Measurements from ENCODE around the gene DCAF11.

DCAF11 gene

GRCh38 chr14:24122416-24122815, 7.8 kb downstream of the DCAF11 start:
- TF ChIP-seq, protein P1, sequence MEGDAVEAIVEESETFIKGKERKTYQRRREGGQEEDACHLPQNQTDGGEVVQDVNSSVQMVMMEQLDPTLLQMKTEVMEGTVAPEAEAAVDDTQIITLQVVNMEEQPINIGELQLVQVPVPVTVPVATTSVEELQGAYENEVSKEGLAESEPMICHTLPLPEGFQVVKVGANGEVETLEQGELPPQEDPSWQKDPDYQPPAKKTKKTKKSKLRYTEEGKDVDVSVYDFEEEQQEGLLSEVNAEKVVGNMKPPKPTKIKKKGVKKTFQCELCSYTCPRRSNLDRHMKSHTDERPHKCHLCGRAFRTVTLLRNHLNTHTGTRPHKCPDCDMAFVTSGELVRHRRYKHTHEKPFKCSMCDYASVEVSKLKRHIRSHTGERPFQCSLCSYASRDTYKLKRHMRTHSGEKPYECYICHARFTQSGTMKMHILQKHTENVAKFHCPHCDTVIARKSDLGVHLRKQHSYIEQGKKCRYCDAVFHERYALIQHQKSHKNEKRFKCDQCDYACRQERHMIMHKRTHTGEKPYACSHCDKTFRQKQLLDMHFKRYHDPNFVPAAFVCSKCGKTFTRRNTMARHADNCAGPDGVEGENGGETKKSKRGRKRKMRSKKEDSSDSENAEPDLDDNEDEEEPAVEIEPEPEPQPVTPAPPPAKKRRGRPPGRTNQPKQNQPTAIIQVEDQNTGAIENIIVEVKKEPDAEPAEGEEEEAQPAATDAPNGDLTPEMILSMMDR (IDR thresholded peaks at IDR 0.05; ENCODE audit: low read length, missing control alignments): no peak
- DNase-seq (ENCODE audit: low read depth): no peak
- no peak overlapping the region for H3K4me3 ChIP-seq (replicated peaks; ENCODE audit: low read depth, low read length)

GRCh38 chr14:24122898-24123297, 8.3 kb downstream of the DCAF11 start:
- TF ChIP-seq, protein P1 (IDR thresholded peaks at IDR 0.05; ENCODE audit: low read length, missing control alignments): no peak
- no peak overlapping the region for H3K4me3 ChIP-seq (replicated peaks; ENCODE audit: low read depth, low read length)
- DNase-seq (ENCODE audit: low read depth): no peak

DNA sequence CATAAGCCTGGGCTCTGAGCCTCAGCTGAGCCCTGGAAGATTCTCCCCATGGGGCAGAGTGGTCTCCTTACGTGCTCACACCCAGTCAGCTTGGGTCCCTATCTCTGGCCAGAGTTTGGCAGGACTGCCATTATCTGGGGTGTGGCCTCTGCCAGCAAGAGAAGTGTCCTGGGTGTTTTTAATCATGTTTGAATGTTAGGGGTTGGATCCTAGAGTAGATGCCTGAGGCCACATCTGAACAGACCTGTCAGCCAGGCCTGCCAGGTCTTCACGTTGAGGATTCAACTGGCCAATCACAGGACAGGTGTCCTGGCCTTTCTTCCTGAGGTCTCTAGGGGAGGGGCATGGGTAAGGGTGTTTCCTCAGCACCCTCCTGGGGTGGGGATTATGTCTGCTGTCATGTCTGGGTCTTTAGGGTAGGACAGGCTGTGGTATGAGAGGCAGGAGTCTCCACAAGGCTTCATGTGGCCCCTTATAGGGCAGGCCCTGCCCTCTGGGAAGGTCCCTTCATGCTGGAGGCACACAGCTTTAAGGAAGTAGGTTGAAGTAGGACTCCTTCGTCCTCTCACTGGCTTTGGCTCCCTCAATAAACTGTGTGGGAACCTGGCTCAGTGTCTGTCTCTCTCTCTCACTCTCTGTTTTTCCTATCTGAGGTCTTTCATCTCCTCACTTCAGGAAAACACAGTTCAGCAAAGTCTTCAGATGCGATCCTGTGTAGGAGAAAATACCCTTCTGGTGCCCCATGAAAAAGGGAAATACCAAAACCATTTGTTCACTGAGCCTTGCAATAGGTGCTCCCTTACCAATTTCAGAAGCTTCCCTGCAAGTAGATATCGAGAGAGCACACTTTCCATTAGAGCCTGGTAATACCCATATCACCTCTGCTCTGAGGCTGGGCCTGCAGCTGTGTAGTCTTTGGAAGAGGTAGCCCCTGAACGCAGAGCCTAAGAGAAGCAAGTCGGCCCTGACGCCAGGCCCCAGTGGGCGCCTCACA, 9.1 kb downstream of the DCAF11 start:
- no peak for DNase-seq (ENCODE audit: low read depth)
- TF ChIP-seq, protein P1 (IDR thresholded peaks at IDR 0.05; ENCODE audit: low read length, missing control alignments): no peak
- H3K4me3 ChIP-seq (replicated peaks; ENCODE audit: low read depth, low read length): no peak overlapping the region

- H3K4me3 ChIP-seq (replicated peaks; ENCODE audit: low read depth, low read length): no peak overlapping the region
- TF ChIP-seq, protein P1 (IDR thresholded peaks at IDR 0.05; ENCODE audit: low read length, missing control alignments): no peak
- no peak for DNase-seq (ENCODE audit: low read depth)
These were observed 12.4 kb downstream of the DCAF11 start for GRCh38 chr14:24126939-24127338.

GRCh38 chr14:24127673-24128072, 13.1 kb downstream of the DCAF11 start:
- TF ChIP-seq, protein P1 (IDR thresholded peaks at IDR 0.05; ENCODE audit: low read length, missing control alignments): no peak
- DNase-seq (ENCODE audit: low read depth): no peak

DNA sequence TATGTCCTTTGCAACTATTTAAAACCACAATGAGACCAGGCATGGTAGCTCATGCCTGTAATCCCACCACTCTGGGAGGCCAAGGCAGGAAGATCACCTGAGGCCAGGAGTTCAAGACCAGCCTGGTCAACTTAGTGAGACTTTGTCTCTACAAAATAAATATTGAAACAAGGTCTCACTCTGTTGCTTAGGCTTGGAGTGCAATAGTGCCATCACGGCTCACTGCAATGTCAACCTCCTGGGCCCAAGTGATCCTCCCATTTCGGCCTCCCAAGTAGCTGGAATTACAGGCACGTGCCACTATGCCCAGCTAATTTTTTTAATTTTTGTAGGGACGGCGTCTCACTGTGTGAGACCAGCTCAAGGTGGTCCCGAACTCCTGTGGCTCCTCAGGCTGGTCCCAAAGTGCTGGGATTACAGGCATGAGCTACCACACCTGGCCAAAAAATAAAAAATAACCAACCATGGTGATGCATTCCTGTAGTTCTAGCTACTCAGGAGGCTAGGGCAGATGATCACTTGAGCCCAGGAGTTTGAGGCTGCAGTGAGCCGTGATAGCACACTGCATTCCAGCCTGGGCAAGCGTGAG, 14.9 kb downstream of the DCAF11 start:
- no peak overlapping the region for H3K4me3 ChIP-seq (replicated peaks; ENCODE audit: low read depth, low read length)
- TF ChIP-seq, protein P1 (IDR thresholded peaks at IDR 0.05; ENCODE audit: low read length, missing control alignments): no peak
- no peak for DNase-seq (ENCODE audit: low read depth)

More at GRCh38 chr14:24127673-24128072, 13.1 kb downstream of the DCAF11 start:
- H3K4me3 ChIP-seq (replicated peaks; ENCODE audit: low read depth, low read length): no peak overlapping the region
